Activated CD4-positive, CD25-positive, alpha-beta regulatory T cell treated with anti-CD3 and anti-CD28 coated beads, Interleukin-2, amount 50 U/mL, for 72 hours (primary cell): ENCODE data around the gene FXYD3.
"Not testable (repeated sequence)": the region's sequence is repeated elsewhere in the genome, so short reads cannot be mapped to it uniquely, and the experiment has no call there.

Experiments used
- DNase-seq: peaks from one replicate; pipeline ENCODE4 v3.0.0; 2021

FXYD3 gene

DNA sequence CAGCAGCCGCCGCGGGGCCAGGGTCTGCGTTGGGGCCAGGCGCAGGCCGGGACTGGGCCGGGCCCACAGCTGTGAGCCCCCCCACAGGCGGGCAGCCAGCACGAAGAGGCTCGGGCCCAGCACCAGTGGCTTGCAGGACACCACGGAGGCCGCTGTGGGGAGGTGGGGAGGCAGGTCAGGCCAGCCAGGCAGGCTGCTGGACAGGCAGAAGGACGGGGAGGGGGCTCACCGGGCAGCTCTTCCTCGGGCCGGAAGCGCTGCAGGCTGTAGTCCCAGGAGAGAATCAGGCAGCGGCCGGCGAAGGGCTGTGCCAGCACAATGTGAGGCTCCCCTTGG is 11.0 kb downstream of the FXYD3 start:
- no peak for DNase-seq

DNA sequence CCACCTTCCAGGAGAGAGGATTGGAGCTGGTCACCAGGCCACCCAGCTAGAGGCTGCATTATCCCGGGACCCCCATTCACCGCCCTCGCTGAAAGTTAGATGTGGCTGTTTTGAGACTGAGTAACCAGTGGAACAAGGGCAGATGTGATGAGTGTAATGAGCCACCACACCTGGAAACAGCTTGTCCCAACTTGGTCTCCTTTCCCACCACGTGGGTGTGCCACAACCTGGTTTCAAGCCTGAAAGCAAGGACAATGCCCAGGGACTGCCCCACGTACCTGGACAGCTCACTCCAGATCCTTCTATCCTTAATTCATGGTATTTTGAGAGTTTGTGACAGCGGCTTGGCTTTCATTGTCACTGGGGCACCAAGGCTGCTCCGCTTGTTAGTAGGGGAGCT is 12.2 kb downstream of the FXYD3 start:
- no peak for DNase-seq

DNA sequence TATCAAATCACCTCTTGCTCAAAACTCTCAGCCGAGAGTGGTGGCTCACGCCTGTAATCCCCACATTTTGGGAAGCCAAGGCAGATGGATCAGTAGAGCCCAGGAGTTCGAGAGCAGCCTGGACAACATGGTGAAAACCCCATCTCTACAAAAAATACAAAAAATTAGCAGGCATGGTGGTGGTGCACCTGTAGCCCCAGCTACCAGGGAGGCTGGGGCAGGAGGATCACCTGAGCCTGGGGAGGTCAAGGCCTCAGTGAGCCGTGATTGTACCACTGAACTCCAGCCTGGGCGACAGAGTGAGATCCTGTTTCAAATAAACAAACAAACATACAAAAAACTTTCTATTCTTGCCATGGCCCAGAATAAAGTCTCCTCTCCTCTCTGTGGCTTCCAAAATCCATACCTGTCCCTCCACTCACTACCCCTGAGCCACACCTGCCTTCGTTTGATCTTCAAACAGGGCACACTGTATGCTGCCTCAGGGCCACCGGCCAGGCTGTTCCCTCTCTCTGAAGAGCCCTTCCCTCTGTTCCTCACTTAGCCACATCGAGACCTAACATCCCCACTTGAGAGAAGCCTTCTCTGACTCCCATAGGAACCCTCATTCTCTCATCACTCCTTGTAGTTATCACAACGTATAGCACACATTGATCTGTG is 12.9 kb downstream of the FXYD3 start:
- no peak for DNase-seq

DNA sequence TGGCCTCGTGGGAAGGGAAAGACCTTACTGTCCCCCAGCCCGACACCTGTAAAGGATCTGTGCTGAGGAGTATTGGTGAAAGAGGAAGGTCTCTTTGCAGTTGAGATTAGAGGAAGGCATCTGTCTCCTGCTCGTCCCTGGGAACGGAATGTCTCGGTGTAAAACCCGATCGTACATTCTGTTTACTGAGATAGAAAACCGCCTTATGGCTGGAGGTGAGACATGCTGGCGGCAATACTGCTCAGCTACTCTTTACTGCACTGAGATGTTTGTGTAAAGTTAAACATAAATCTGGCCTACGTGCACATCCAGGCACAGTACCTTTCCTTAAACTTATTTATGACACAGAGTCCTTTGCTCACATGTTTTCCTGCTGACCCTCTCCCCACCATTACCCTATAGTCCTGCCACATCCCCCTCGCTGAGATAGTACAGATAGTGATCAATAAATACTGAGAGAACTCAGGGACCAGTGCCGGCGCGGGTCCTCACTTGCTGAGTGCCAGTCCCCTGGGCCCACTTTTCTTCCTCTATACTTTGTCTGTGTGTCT is 14.2 kb downstream of the FXYD3 start:
- not testable (repeated sequence) for DNase-seq

DNA sequence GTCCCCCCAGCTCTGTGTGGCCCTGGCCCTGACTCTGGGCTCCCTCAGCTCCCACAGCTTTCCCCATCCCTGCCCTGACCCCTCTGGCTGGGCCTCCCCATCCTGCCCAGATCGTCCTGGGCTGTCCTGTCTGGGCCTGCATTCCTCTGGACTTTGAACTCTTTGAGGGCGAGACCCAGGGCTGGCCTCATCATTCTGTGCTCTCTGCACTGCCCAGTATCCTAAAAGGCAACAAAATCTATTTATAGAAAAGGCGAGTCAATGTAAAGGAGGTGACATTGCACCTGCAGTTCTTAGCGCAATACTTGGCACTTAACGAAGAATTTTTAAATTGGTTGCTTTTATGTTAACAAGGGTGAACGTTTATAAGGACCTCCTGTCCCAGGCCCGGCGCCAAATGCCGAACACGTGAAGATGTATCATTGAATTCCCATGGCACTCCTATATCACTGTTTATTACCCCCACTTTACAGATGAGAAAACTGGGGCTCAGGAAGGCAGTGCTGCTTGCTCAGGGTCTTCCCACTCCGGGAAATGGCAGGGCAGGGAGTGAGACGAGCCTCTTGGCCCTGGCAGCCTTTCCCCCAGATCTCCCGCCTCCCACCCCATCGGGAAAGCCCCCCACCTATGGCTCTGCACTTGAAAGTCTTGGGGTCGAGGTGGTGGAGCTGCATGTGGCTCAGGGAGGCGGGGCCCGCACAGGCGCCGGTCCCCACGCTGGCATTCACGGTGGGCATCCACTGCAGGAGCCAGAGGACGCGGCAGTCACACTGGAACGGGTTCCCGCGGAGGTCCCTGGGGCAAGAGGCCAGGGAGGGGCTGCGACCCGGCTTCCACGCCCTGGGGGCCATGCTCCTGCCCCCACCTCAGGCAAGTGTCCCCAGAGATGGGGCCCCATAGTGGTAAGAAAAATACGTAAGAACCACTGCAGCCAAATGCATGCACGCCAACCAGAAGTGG is 15.4 kb downstream of the FXYD3 start:
- DNase-seq = no peak

DNA sequence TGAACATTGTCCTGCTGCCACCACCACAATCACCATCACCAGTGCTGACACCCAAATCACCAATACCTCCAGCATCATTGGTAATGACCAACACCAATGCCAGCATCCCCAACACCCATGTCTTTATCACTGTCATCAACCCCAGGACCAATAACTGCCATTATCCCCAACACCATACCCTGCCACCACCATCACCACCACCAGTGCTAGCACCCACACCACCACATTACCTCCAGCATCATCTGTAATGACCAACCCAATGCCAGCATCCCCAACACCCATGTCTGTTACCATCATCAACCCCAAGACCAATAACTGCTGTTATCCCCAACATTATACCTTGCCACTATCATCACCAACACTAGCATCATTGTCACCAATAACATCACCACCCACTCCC is 16.6 kb downstream of the FXYD3 start:
- DNase-seq = no peak

DNA sequence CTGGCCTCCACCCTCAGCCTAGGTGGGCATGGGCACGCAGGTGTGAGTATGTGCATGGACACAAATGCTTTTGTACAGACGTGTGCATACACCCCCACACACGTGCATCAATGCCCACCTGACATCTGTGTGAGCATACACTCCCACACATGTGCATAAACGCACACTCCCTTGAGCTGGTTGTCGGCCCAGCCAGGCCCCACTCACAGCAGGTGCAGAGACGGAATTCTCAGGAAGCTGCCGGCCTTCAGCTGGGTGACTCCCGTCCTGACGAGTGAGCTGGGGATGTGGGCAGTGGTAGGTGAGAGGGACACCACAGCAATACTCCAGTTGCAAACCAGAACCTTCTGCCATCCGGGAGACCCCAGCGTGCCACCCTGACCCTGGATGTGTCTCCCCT is 18.2 kb downstream of the FXYD3 start:
- DNase-seq = no peak

DNA sequence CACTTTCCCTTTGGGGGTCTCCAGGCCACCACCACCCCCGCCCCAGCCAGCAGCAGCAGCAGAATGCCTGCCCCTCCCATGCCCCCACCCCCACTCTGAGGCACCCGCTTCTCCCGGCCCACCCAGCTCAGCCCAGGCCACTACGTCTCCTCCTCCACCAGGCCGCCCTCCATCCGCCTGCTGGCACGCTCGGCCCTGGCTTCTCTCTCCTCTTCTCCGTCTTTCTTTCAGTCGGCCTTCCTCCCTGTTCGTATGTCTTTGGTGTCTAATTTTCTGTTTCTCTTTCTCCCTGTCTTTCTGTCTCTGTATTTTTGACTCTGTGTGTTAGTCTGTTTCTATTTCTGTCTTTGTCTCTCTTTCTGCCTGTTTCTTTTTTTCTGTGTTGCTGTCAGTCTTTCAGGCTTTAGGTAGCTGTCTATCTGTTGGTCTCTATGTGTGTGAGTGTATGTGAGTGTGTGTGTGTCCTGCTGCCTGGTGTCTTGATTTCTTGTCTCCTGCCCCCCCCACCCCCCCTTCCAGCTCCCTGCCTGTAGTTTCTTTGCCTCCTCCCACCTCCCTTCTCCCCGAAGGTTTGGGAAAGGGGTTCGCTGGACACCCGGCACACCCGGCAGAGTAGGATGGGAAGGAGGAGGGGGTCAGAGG is 19.1 kb downstream of the FXYD3 start, which contains the start of gene LGI4:
LGI4 (minus strand) TSS at position 459 of the 642 bp plus-strand sequence; CDS start at position 80, 379 bp downstream.
- no peak for DNase-seq

DNA sequence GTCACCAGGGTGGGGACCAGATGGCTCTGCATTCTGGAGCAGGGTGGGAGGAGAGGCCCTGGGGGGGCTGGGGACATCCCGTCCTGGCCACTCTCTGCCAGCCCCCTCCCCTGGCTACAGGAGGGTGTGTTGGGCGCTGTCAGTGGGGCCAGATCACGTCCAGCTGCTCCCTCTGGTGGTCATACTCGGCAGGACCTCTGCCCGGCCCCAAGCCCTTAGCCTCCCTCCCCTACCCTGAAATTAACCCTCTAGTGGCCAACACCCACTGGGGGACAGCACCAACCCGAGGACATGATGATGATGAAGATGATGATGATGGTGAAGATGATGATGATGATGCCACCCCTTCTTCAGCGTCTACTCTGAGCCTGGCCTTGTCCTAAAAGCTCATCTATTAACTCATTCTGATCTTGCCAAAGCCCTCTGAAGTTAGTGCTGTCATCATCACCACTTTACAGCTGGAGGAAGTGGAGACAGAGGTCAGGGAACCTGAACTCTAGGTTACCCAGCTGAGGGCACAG is 19.8 kb downstream of the FXYD3 start:
- DNase-seq = peak; percentile 81

DNA sequence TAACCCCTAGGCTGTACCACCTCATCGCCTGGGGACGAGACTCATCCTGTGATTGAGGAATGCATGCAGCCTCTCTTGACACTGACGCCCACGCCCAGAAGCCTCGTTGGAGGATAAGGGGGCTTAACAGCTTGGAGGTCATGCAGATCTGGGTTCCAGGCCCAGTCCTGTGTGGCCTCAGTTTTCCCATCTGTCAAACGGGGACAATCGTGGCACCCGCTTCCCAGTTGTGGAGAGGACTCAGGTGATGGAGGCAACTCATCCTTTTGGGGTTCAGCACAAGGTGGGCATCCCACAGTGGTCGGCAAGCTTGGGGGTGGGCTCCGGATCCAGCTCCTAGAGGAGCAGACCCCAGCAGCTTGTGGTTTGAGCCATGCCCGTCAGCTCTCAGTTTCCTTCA is 20.6 kb downstream of the FXYD3 start:
- DNase-seq = no peak

DNA sequence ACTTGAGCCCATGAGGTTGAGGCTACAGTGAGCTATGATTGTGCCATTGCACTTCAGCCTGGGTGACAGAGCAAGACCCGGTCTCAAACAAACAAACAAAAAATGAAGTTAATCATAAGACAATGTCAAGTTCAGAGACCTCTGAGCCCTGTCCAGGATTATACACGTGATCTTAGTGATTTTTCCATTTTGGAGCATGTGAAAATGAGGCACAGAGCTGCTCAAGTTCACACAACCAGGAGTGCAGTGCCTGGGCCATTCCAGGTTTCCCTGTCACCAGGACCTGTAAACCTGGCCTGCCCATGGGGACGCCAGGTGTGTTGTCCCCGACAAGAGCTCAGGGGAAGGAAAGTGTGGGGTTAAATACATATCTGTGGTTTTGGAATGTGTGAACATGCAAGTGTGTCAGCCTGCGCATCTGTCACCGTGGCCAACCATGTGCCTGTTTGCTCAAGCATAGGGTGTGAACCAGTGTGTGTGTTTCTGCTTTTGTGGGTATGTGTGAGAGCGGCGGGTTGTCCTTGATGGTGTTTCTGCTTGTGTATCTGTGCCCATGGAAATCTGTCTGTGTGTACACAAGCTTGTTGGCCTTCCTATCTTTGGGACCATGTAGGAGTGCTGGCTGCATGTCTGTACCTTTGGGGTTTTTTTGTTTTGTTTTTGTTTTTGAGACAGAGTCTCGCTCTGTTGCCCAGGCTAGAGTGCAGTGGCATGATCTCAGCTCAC is 21.5 kb downstream of the FXYD3 start:
- DNase-seq = no peak

DNA sequence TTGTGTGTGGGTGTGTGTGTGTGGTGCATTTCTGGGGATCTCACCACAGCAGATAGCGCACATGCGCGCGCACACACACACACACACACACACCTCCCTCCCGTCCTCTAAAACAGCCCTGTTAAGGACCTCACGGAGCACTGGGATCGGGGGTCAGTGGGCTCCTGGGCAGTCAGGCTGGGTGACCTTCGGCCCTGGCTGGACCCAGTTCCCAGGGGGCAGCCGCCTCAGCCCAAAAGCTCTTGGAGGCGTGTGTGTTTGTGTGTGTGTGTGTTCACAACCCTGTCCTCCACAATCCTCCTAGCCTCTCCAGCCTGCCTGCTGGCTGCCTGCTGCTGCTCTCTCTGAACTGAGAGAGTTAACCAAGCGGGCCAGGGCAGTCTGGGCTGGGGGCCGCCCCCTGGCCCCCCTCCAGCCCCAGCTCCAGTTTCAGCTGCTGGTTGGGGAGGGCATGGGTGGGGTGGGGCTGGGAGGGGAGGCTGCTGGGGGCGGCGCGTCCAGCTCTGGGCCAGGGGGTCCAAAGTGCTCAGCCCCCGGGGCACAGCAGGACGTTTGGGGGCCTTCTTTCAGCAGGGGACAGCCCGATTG is 22.8 kb downstream of the FXYD3 start, which contains the start of gene FXYD1:
FXYD1 (plus strand) TSS at position 520 of the 588 bp plus-strand sequence. CDS start 1,256 bp downstream, outside the sequence.
- no peak for DNase-seq

DNA sequence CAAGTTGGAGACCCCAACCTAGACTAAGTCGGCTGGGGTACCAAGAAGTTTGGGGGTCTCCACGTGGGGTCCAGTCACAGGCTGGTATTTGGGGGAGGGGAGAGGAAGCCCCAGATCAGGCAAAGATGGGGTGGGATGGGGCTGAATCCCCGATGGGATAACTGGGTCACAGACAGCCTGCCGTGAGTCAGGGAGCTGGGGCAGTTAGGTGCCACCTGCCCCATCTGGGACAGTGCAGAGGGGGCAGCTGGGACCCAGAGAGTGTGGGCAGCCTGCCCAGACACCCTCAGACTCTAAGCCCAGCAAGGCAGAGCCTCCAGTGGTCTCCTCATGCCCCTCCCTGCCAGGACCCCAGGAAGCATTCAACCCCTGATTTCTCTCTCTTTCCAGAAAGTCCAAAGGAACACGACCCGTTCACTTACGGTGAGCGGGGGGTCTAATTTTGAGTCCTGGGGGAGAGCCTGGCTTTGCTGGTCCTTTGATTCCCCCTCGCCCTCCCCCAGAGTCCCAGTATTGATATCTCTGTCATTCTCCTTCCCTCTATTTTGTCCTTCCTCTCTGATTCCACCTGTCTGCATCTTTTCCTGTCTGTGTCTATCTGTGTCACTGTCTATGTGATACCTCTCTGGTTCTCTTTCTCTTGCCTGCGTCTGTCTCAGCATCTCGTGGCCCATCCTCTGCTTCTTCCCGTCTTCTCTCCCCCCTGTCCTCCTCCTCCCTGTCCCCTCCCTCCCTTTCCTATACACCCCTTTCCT is 24.8 kb downstream of the FXYD3 start:
- DNase-seq = no peak

DNA sequence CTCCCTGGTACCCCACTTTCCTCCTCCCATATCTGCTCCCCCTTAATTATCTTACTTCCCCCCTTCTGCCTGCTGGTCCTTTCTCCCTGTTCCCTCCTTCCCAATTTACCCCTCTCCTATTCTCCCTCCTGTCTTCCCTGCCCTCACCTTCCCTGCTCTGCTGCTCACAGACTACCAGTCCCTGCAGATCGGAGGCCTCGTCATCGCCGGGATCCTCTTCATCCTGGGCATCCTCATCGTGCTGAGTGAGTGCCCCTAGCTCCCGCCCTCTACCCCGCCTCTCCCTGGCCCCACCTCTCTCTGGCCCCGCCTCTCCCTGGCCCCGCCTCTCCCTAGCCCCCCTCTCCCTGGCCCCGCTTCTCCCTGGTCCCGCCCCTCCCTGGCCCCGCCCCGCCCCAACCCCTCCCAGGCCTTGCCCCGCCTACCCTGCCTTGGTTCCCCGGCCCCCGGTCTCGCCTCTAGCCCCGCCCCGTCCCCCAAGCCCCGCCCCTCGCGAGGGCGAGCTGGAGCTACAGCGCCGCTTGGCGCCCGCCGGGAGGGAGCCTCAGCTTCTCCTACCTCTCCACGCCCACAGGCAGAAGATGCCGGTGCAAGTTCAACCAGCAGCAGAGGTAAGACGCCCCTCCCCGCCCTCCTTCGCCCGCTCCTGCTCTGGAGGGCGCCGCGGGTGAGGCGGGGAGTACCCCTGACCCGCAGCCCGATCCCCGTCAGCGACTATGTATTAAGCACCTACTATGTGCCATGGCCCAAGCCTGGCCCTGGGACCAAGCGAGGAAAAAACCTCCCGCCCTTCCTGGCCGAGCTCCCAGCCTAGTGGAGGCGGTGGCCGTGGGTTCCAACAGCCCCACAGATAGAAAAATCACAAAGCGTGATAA is 25.6 kb downstream of the FXYD3 start:
- DNase-seq = peak; percentile 92

DNA sequence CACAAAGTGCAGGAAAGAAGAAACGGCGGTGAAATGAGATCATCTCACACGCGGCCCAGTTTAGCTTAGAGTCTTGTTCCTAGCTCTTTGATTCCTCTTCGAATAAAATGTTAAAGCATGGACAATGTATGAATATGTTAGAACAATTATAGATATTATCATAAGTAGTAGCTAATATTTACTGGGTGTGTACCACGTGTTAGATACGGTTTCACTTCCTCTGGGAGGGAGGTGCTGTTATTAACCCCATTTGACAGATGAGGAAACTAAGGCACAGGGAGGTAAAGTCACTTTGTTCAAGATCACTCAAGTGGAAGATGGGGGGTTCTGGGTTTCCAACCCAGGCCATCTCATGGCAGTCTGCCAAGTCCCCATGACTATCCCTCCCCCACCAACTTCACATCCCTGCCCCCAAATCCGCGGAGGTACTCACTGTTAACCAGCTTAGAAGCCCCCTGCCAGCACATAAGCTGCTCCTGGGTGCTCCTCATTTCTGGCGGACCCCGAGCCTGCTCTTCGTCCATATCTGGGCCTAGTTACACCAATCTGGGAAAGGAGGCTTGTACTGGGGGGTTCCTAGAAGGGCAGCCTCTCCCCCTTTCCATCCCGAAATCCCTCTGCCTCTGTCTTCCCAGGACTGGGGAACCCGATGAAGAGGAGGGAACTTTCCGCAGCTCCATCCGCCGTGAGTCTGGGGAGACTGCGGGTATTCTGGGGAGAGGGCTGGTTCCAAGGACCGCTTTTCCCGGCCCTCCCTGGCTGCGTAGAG is 26.4 kb downstream of the FXYD3 start:
- no peak for DNase-seq

DNA sequence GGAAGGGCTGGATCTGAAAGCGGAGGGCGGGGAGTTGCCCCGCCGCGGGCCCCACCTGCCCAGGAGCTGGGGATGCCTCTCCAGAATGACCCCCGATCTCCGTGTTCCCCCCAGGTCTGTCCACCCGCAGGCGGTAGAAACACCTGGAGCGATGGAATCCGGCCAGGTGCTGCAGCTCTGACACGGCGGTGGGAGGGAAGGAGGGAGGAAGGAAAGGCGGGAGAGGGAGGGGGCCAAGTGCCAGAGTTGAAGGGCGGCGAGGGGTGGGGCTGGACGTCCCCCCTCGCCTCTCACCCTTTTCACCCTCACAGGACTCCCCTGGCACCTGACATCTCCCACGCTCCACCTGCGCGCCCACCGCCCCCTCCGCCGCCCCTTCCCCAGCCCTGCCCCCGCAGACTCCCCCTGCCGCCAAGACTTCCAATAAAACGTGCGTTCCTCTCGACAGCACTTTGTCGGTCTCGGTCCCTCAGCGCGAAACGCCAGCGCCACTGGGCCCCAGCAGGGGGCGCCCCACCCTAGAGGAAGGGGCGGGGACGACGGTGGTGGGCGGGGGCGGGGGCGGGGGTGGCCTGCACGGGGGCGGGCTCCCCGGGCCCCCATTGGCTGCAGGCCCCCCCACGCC is 27.1 kb downstream of the FXYD3 start:
- DNase-seq = peak; percentile 74

DNA sequence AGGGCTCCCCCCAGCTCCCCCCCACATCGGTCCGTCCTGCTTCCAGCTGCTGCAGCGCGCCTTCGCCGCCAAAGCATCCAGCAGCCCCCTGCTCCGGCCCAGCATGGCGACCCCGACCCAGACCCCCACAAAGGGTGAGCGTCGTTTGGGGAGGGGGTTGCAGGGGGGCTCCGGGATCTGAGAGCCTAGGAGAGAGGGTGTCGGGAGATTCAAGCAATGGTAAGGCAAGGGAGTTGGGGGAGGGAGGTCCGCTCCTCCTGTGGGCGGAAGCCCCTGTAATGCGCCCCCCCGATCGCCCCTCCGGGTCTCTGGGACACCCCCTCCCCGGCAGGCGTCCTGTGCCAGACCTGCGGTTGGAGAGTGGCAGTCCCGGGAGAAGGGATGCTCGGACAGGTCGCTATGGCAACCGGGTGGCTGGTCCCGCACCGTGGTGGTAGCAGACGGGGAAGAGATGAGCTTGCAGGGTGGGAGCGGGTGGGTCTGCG is 27.6 kb downstream of the FXYD3 start, which contains the start of gene FXYD7:
FXYD7 (plus strand) TSS at position 25 of the 485 bp plus-strand sequence; CDS start at position 104, 79 bp downstream.
- no peak for DNase-seq

DNA sequence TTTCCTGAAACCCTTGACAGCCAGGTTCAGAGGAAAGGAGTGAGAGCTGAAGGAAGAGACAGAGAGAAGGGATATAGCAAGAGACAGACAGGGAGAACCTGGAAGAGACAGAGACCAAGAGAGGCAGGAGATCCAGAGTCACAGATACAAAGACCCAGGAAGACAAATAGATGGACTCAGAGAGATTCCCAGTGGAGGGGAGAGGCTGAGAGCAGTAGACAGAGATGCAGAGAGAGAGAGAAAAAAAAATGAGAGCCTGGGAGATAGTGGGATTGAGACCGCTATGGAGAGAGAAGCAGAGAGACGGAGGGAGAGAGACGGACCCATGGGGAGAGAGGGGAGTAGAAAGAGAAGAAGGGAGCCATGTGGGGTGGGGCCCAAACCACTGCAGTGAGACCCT is 28.2 kb downstream of the FXYD3 start:
- DNase-seq = no peak

DNA sequence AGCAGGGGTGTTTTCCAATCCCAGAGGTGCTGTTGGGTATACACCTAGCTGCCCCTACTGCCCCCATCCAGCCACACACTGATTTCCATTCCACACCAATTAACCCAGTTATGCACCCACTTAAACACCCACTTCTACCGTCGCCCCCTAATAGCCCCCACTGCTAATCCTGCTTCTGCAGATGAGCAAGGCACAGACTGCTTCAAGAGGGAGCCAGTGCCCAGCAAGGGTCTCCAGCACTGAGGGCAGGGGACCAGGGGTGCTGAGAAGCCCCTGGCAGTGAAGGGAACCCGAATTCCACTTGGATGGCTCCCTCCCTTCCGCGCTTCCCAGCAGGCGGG is 28.6 kb downstream of the FXYD3 start:
- DNase-seq = no peak
